Activated CD8-positive, alpha-beta memory T cell treated with anti-CD3 and anti-CD28 coated beads, Interleukin-2, amount 10 ng/mL, durations not matched to agents 7 days and 5 days (primary cell): ENCODE results near the gene MGAT4C. TPM values are rescaled to one million over a fixed set of nuclear protein-coding genes. Genes with fewer than 3 reads are reported as not detected.
"Not testable (repeated sequence)": the region's sequence is repeated elsewhere in the genome, so short reads cannot be mapped to it uniquely, and the experiment has no call there.

Experiments used
- ATAC-seq: fragments of 150-1000 bp; cut with Tn5 transposase; one replicate; pipeline ENCODE4 v1.10.0; 2021; ENCODE audit warnings: moderate library complexity
- CTCF ChIA-PET: fragments of 350-600 bp; sonication (Branson Sonifier 250); formaldehyde crosslinking; loops from one replicate; lab custom pipeline; 2021; ENCODE audit warnings: antibody characterized with exemption; lab: Charles Lee
- DNase-seq: peaks from one replicate; pipeline ENCODE4 v3.0.0-alpha.2; 2020
- H3K27ac Mint-ChIP-seq: one replicate; pipeline ENCODE4 v1.8.0; 2021; ENCODE audit warnings: mild to moderate bottlenecking, mixed read lengths
- H3K27me3 Mint-ChIP-seq: one replicate; pipeline ENCODE4 v1.8.0; 2021; ENCODE audit warnings: mixed read lengths
- H3K36me3 Mint-ChIP-seq: one replicate; pipeline ENCODE4 v1.8.0; 2021; ENCODE audit warnings: mild to moderate bottlenecking, mixed read lengths
- H3K4me1 Mint-ChIP-seq: one replicate; pipeline ENCODE4 v1.8.0; 2021; ENCODE audit warnings: mixed read lengths
- H3K4me3 Mint-ChIP-seq: one replicate; pipeline ENCODE4 v1.8.0; 2021; ENCODE audit warnings: mild to moderate bottlenecking, moderate library complexity, mixed read lengths
- H3K9me3 Mint-ChIP-seq: one replicate; pipeline ENCODE4 v1.8.0; 2022; ENCODE audit warnings: low read depth, mixed read lengths
- total RNA-seq, 2 experiments: library from RNA; stranded (reverse); gene quantifications; one replicate each; pipeline ENCODE4 v1.2.3, GENCODE V29; 2021

The MGAT4C gene
- total RNA-seq, 2 experiments from 2014 or later = not detected

DNA sequence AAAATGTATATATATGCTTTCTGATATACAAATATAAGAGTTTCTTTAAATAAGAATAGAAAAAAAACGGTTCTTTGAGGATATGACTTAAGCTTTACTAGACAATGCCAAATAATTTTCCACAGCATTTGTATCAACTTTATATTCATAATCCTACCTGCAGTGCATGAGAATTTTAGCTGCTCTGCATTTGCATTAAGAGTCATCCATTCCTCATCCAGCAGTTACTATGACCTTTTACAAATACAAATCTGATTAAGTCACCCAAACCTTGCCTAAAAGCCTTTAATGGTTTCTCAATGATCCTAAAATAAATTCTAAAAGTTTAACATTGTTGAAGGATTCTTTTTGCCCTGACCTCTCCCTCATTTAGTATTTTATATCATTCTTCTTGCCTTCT is 116.5 kb downstream of the MGAT4C start:
- no peak for ATAC-seq
- peaks cover 7% of the 10 kb centered on the region for H3K9me3 Mint-ChIP-seq

GRCh38 chr12:86138770-86139169 is 117.4 kb downstream of the MGAT4C start:
- CTCF ChIA-PET = no interaction called here
- no peaks in the 10 kb centered on the region for H3K4me1 Mint-ChIP-seq
- H3K27ac Mint-ChIP-seq = no peak overlapping the region

More for the DNA sequence above, 116.5 kb downstream of the MGAT4C start:
- Mint-ChIP-seq H3K27me3 (no peaks in the 10 kb centered on the region), H3K4me1 (no peaks in the 10 kb centered on the region), H3K36me3 (no peaks in the 10 kb centered on the region), H3K4me3 (no peak overlapping the region), H3K27ac (no peak overlapping the region)
- CTCF ChIA-PET = no interaction called here
- DNase-seq = no peak

GRCh38 chr12:86137936-86138335 is 118.3 kb downstream of the MGAT4C start:
- Mint-ChIP-seq H3K27ac (no peak overlapping the region), H3K27me3 (no peaks in the 10 kb centered on the region), H3K4me1 (no peaks in the 10 kb centered on the region), H3K9me3 (peaks cover 7% of the 10 kb centered on the region), H3K36me3 (no peaks in the 10 kb centered on the region), H3K4me3 (no peak overlapping the region)
- CTCF ChIA-PET = no interaction called here
- DNase-seq (no peak), ATAC-seq (no peak)

More at GRCh38 chr12:86138770-86139169, 117.4 kb downstream of the MGAT4C start:
- ATAC-seq (no peak), DNase-seq (no peak)
- Mint-ChIP-seq H3K27me3 (no peaks in the 10 kb centered on the region), H3K36me3 (no peaks in the 10 kb centered on the region), H3K4me3 (no peak overlapping the region), H3K9me3 (peaks cover 7% of the 10 kb centered on the region)

GRCh38 chr12:86134561-86134960 is 121.6 kb downstream of the MGAT4C start:
- H3K27me3 Mint-ChIP-seq = no peaks in the 10 kb centered on the region
- DNase-seq (no peak), ATAC-seq (no peak)
- CTCF ChIA-PET = no interaction called here
- H3K36me3 Mint-ChIP-seq = no peaks in the 10 kb centered on the region
- H3K27ac Mint-ChIP-seq = no peak overlapping the region
- H3K9me3 Mint-ChIP-seq = peaks cover 7% of the 10 kb centered on the region
- no peaks in the 10 kb centered on the region for H3K4me1 Mint-ChIP-seq
- no peak overlapping the region for H3K4me3 Mint-ChIP-seq

- H3K27me3 Mint-ChIP-seq, H3K27ac Mint-ChIP-seq, H3K9me3 Mint-ChIP-seq, DNase-seq, ATAC-seq, H3K4me3 Mint-ChIP-seq, H3K4me1 Mint-ChIP-seq, H3K36me3 Mint-ChIP-seq, CTCF ChIA-PET: not testable (repeated sequence)
These were observed 129.3 kb downstream of the MGAT4C start for GRCh38 chr12:86126900-86127299.

DNA sequence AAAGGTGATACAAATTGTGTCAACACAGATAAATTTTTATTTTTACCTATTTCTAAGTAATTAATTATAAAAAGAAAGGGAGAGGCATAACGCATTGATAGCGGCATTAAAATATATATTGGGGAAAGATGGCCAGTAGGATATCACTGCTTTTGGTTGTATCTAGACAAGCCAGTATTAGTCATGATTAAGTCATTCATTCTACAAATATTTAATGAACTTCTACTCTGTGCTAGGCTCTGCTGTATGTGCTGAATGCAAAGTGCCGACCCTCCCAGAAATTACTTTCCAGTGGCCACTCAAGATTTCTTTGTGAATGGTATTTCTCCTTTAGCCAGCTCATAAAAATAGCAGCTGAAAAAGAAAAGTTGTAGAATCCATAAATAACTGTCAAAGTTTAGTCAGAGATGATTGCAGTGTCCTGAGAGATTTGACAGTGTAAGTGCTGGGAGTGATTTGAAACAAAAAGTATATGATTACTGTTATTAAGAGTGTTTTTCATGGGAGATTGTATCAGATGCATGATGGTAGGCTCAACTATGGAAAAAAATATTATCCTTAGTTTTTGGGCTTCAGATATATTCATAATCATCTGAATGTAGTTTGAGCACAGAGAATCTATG is 133.2 kb downstream of the MGAT4C start:
- CTCF ChIA-PET = no interaction called here
- ATAC-seq (no peak), DNase-seq (no peak)
- no peak overlapping the region for H3K27ac Mint-ChIP-seq
- no peaks in the 10 kb centered on the region for H3K9me3 Mint-ChIP-seq
- H3K4me1 Mint-ChIP-seq = no peaks in the 10 kb centered on the region
- H3K4me3 Mint-ChIP-seq = no peak overlapping the region
- no peaks in the 10 kb centered on the region for H3K27me3 Mint-ChIP-seq
- H3K36me3 Mint-ChIP-seq = no peaks in the 10 kb centered on the region

DNA sequence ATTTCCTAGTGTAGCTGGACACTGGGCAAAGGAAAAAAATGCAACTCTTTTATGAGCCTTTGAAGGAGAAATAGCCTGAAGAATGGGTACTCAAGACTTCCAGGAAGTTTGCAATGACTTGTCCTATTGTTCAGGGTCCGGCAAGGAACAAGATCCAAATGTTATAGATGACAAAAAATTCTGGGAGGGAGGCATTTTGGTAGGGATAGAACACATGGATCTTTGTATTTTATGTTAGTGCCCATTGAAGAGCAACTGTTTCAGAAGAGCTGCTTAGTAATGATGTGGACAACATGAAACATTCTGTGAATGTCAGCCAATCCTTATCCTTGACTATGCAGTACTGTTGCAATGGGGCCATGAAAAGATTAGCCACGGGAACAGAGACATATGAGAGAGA is 138.0 kb downstream of the MGAT4C start:
- H3K4me1 Mint-ChIP-seq = no peaks in the 10 kb centered on the region
- DNase-seq = no peak
- no peaks in the 10 kb centered on the region for H3K27me3 Mint-ChIP-seq
- no peak for ATAC-seq
- no peak overlapping the region for H3K27ac Mint-ChIP-seq
- no peaks in the 10 kb centered on the region for H3K36me3 Mint-ChIP-seq
- no peak overlapping the region for H3K4me3 Mint-ChIP-seq
- H3K9me3 Mint-ChIP-seq = peaks cover 3% of the 10 kb centered on the region
- CTCF ChIA-PET = no interaction called here

DNA sequence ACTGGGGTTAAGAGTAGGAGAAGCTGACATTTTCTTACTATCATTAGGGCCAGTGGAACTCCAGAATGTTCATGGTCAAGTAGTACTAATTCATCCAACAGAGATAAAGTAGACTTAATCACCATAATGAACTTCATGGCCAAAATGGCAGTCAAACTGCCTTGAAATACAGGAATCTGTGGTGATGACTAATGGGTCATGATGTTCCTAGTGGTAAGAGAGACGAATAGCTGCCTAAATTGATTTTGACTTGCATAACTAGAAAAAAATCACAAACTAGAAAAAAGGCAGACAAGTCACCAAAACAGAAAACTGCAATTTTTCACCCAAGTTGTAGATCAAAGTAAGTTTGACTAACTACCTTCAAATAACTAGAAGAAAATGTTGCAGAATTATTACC is 138.5 kb downstream of the MGAT4C start:
- H3K27me3 Mint-ChIP-seq = no peaks in the 10 kb centered on the region
- ATAC-seq = no peak
- DNase-seq = no peak
- H3K27ac Mint-ChIP-seq = no peak overlapping the region
- no peaks in the 10 kb centered on the region for H3K36me3 Mint-ChIP-seq
- CTCF ChIA-PET = no interaction called here
- no peak overlapping the region for H3K4me3 Mint-ChIP-seq
- no peaks in the 10 kb centered on the region for H3K4me1 Mint-ChIP-seq
- H3K9me3 Mint-ChIP-seq = peaks cover 3% of the 10 kb centered on the region

GRCh38 chr12:86104087-86104486 is 152.1 kb downstream of the MGAT4C start:
- Mint-ChIP-seq H3K4me3 (no peak overlapping the region), H3K4me1 (no peaks in the 10 kb centered on the region), H3K27ac (no peak overlapping the region), H3K27me3 (no peaks in the 10 kb centered on the region), H3K36me3 (no peaks in the 10 kb centered on the region), H3K9me3 (no peaks in the 10 kb centered on the region)
- ATAC-seq = no peak
- CTCF ChIA-PET = no interaction called here
- no peak for DNase-seq

DNA sequence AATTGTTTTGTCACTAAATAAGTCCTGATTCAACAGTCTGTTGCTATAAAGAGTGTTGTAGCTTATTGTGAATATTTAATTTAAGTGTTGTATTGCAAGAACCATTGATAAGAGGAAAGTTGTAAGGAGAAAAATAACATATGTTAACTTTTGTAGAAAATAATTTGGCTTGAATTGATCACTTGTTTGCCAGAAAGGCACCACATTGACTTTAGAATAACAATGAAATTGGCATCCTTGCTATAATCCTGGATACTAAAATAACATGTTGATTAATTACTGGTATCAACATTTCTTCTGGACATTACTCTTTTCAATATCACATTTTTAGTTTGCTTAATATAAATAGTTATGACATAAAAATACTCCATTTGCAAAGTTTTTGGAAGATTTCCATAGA is 159.0 kb downstream of the MGAT4C start:
- no peaks in the 10 kb centered on the region for H3K36me3 Mint-ChIP-seq
- ATAC-seq (no peak), DNase-seq (no peak)
- CTCF ChIA-PET = no interaction called here
- H3K4me3 Mint-ChIP-seq = no peak overlapping the region
- peaks cover 6% of the 10 kb centered on the region for H3K9me3 Mint-ChIP-seq
- H3K27ac Mint-ChIP-seq = no peak overlapping the region
- H3K27me3 Mint-ChIP-seq = no peaks in the 10 kb centered on the region
- no peaks in the 10 kb centered on the region for H3K4me1 Mint-ChIP-seq

GRCh38 chr12:86091681-86092080 is 164.5 kb downstream of the MGAT4C start:
- H3K27ac Mint-ChIP-seq = no peak overlapping the region

DNA sequence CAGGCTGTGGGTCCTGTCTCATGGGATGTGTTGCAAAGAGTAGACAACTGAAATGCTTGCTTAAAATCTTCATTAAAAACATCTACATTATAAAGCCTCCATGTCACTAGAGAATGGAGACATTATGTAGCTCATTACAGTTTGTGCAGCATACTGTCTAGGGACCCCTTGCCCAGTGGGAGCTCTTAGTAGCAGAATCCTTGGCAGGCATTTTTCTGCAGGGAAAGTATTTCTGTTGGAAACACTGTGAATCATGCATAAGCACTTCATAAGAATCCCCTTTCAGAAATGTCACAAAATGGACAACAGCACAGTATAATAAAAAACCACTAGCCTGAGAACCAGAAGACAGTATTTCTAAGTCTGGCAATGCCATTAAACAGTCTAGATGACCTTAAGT is 174.3 kb downstream of the MGAT4C start:
- Mint-ChIP-seq H3K4me3 (no peak overlapping the region), H3K4me1 (no peaks in the 10 kb centered on the region), H3K27ac (no peak overlapping the region), H3K36me3 (no peaks in the 10 kb centered on the region), H3K9me3 (peaks cover 2% of the 10 kb centered on the region), H3K27me3 (no peaks in the 10 kb centered on the region)
- DNase-seq (no peak), ATAC-seq (no peak)
- CTCF ChIA-PET = no interaction called here

More at GRCh38 chr12:86091681-86092080, 164.5 kb downstream of the MGAT4C start:
- Mint-ChIP-seq H3K4me1 (no peaks in the 10 kb centered on the region), H3K4me3 (no peak overlapping the region), H3K36me3 (no peaks in the 10 kb centered on the region), H3K27me3 (no peaks in the 10 kb centered on the region), H3K9me3 (peaks cover 6% of the 10 kb centered on the region)
- DNase-seq (no peak), ATAC-seq (no peak)
- CTCF ChIA-PET = no interaction called here

DNA sequence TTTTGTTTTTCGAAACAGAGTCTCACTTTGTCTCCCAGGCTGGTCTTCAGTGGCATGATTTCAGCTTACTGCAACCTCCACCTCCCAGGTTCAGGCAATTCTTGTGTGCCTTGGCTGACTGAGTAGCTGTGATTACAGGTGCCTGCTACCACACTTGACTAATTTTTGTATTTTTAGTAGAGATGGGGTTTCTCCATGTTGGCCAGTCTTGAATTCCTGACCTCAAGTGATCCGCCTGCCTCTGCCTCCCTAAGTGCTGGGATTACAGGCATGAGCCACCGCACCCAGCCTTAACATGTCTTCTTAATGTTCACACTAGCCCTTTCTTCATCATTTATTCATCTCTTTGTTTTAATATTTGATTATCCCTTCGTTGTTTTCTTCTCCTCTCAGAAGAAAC is 197.1 kb downstream of the MGAT4C start:
- DNase-seq, H3K27me3 Mint-ChIP-seq, CTCF ChIA-PET, H3K4me3 Mint-ChIP-seq, H3K36me3 Mint-ChIP-seq, H3K27ac Mint-ChIP-seq, H3K4me1 Mint-ChIP-seq, ATAC-seq, H3K9me3 Mint-ChIP-seq: not testable (repeated sequence)

- ATAC-seq = no peak
- H3K36me3 Mint-ChIP-seq = no peaks in the 10 kb centered on the region
- no peak overlapping the region for H3K4me3 Mint-ChIP-seq
- no peak for DNase-seq
- no peak overlapping the region for H3K27ac Mint-ChIP-seq
- CTCF ChIA-PET = no interaction called here
- H3K9me3 Mint-ChIP-seq = peaks cover 6% of the 10 kb centered on the region
- no peaks in the 10 kb centered on the region for H3K4me1 Mint-ChIP-seq
- no peaks in the 10 kb centered on the region for H3K27me3 Mint-ChIP-seq
These were observed 198.9 kb downstream of the MGAT4C start for GRCh38 chr12:86057092-86057845.
